HCT116 (cell line): ENCODE data around the gene GPM6B. TPM values are rescaled to one million over a fixed set of nuclear protein-coding genes. Genes with fewer than 3 reads are reported as not detected.

ENCODE experiments used
- ATAC-seq: fragments of 200-7000 bp; cut with Tn5 transposase; 2 replicates; pipeline ENCODE4 v1.9.1; 2020; ENCODE audit warnings: mild to moderate bottlenecking, moderate library complexity
- BruUV-seq: library from RNA; stranded (reverse); fragments of 400-500 nt; replicated peaks from 2 replicates; lab custom pipeline; 2021; lab: Mats Ljungman, UMichigan
- CTCF ChIA-PET: fragments of 300-600 bp; sonication (Branson Sonifier 250); formaldehyde crosslinking; loops from one replicate; lab custom pipeline; 2021; ENCODE audit warnings: antibody characterized with exemption; lab: Charles Lee
- POLR2A ChIA-PET: fragments of 300-600, 350-600 bp; sonication (Branson Sonifier 250); formaldehyde crosslinking; loops from one replicate; lab custom pipeline; 2021; ENCODE audit warnings: antibody characterized with exemption; lab: Charles Lee
- RAD21 ChIA-PET, 2 experiments: fragments of 300-600 bp; sonication (Branson Sonifier 250); formaldehyde crosslinking; loops; one replicate each; lab custom pipeline; 2023; ENCODE audit warnings: low total read pairs in 2 of 2; ENCODE audit not compliant: uncharacterized antibody in 2 of 2, unreplicated experiment in 2 of 2, low non-redundant PET in 1 of 2; lab: Charles Lee
- DNase-seq: peaks from one replicate; pipeline ENCODE4 v3.0.0-alpha.2; 2010; ENCODE audit warnings: low read depth, low spot score
- H2AFZ ChIP-seq: fragments of 200-600 bp; shearing (Covaris generic), sonication (generic); 2 replicates; pipeline ENCODE4 v1.6.1; 2017; ENCODE audit warnings: low read depth, mixed run types, mixed read lengths, antibody characterized with exemption, low read length; ENCODE audit not compliant: poor library complexity, severe bottlenecking
- H3K27ac ChIP-seq: 2 replicates; pipeline ENCODE4 v1.5.1; 2012; ENCODE audit warnings: low read depth, low read length
- H3K27me3 ChIP-seq: fragments of 200-600 bp; sonication (generic); 2 replicates; pipeline ENCODE4 v1.6.1; 2016; ENCODE audit warnings: mixed run types, low read length, mixed read lengths; ENCODE audit not compliant: insufficient read depth
- H3K36me3 ChIP-seq, 2 experiments: fragments of 200-500 bp in 1 of 2; fragments of 200-600 bp in 1 of 2; sonication (Bioruptor generic) in 1 of 2; sonication (generic) in 1 of 2; 2 replicates each; pipeline versions ENCODE4 v1.5.1 to v1.6.1; 2014 to 2016; ENCODE audit warnings: low read length in 2 of 2, inconsistent platforms in 1 of 2, mixed read lengths in 1 of 2, mixed run types in 1 of 2; ENCODE audit not compliant: insufficient read depth in 2 of 2, control insufficient read depth in 1 of 2
- H3K4me1 ChIP-seq, 2 experiments: fragments of 200-600 bp in 1 of 2; sonication (generic) in 1 of 2; 2 replicates each; pipeline versions ENCODE4 v1.5.1 to v1.6.1; 2012 to 2017; ENCODE audit warnings: low read length in 2 of 2, inconsistent platforms in 1 of 2, mild to moderate bottlenecking in 1 of 2, mixed read lengths in 1 of 2, mixed run types in 1 of 2, moderate library complexity in 1 of 2; ENCODE audit not compliant: insufficient read depth in 2 of 2, control insufficient read depth in 1 of 2
- H3K4me2 ChIP-seq: fragments of 200-600 bp; sonication (generic); 2 replicates; pipeline ENCODE4 v1.6.1; 2017; ENCODE audit warnings: mixed run types, low read length, mixed read lengths
- H3K4me3 ChIP-seq, 2 experiments: fragments of 200-600 bp in 1 of 2; sonication (generic) in 1 of 2; replicated peaks in 1 of 2; 2 replicates each; pipeline ENCODE4 v1.5.1; 2011 to 2016; ENCODE audit warnings: low read length in 2 of 2, control low read depth in 1 of 2, low read depth in 1 of 2, mild to moderate bottlenecking in 1 of 2, mixed read lengths in 1 of 2, mixed run types in 1 of 2
- H3K79me2 ChIP-seq: fragments of 200-600 bp; sonication (generic); 2 replicates; pipeline ENCODE4 v1.6.1; 2017; ENCODE audit warnings: mild to moderate bottlenecking, mixed run types, low read length, moderate library complexity, mixed read lengths; ENCODE audit not compliant: insufficient read depth
- H3K9ac ChIP-seq: fragments of 200-600 bp; sonication (generic); 2 replicates; pipeline ENCODE4 v1.6.1; 2016; ENCODE audit warnings: low read length, mixed read lengths
- H3K9me2 ChIP-seq: fragments of 200-600 bp; sonication (generic), shearing (Covaris generic); 2 replicates; pipeline ENCODE4 v1.6.1; 2017; ENCODE audit warnings: mixed run types, mild to moderate bottlenecking, moderate library complexity; ENCODE audit not compliant: insufficient read depth
- H3K9me3 ChIP-seq, 2 experiments: fragments of 200-500 bp in 1 of 2; fragments of 200-600 bp in 1 of 2; sonication (Bioruptor generic) in 1 of 2; sonication (generic) in 1 of 2; 2 replicates each; pipeline ENCODE4 v1.6.1; 2014 to 2017; ENCODE audit warnings: low read length in 2 of 2, mixed read lengths in 2 of 2, inconsistent platforms in 1 of 2, low read depth in 1 of 2, mild to moderate bottlenecking in 1 of 2, mixed run types in 1 of 2, moderate library complexity in 1 of 2; ENCODE audit not compliant: control insufficient read depth in 1 of 2, insufficient read depth in 1 of 2
- H4K20me1 ChIP-seq: fragments of 200-600 bp; sonication (generic), shearing (Covaris generic); 2 replicates; pipeline ENCODE4 v1.6.1; 2017; ENCODE audit warnings: mixed run types, mild to moderate bottlenecking, moderate library complexity; ENCODE audit not compliant: insufficient read depth
- ATF3 ChIP-seq: IDR thresholded peaks from 2 replicates; pipeline ENCODE4 v1.6.1; 2012
- CBX3 ChIP-seq: IDR thresholded peaks from 2 replicates; pipeline ENCODE4 v1.6.1; 2012; ENCODE audit warnings: low read depth
- EGR1 ChIP-seq: IDR thresholded peaks from 2 replicates; pipeline ENCODE4 v1.6.1; 2012; ENCODE audit warnings: low read depth
- POLR2A ChIP-seq: IDR thresholded peaks from 2 replicates; pipeline ENCODE4 v1.7.0; 2011; ENCODE audit warnings: borderline replicate concordance; ENCODE audit not compliant: insufficient read depth, insufficient read length; ENCODE audit errors: extremely low read depth
- REST ChIP-seq: IDR thresholded peaks from 2 replicates; pipeline ENCODE4 v1.6.1; 2012; ENCODE audit warnings: low read depth
- SIN3A ChIP-seq: IDR thresholded peaks from 2 replicates; pipeline ENCODE4 v1.6.1; 2012; ENCODE audit warnings: low read depth
- SRF ChIP-seq: IDR thresholded peaks from 2 replicates; pipeline ENCODE4 v1.6.1; 2012; ENCODE audit warnings: low read depth
- ZFX ChIP-seq: fragments of 450-650 bp; IDR thresholded peaks from 2 replicates; pipeline ENCODE4 v1.6.1; 2017
- ZNF274 ChIP-seq: fragments of 200-500 bp; sonication (Bioruptor generic); IDR thresholded peaks from 2 replicates; pipeline ENCODE4 v1.6.1; 2014; ENCODE audit warnings: mild to moderate bottlenecking, low read depth, low read length, inconsistent platforms
- intact Hi-C: fragments of 100-400 bp; cut with micrococcal nuclease; formaldehyde crosslinking; loops from 2 replicates; pipeline ENCODE4 v1.10.0; 2022
- total RNA-seq: library from RNA; stranded (reverse); gene quantifications from one replicate; pipeline ENCODE4 v1.2.1, GENCODE V29; 2021; ENCODE audit not compliant: unreplicated experiment
- TF ChIP-seq, protein P1 (sequence below): IDR thresholded peaks from 2 replicates; pipeline ENCODE4 v1.6.1; 2012

Gene GPM6B
- total RNA-seq, 1 experiment from 2014 or later = 0.07 TPM

DNA sequence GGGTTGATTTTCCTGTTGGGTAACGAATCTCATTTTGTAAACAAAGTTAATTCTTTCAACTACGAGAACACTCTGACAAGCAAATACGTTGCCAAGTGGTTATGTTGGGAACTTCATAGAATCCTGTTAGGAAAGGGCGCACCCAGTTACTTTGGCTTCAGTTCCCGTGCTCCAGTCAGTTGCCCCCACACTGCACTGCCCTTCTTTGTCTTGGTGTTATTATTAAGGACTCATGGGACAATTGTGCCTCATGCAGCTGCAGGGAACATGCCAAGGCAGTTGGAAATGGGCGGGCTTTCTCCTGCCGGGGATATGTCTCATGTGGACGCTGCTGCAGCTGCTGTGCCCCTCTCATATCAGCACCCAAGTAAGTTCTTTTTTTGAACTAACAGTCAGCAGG lies 53.4 kb downstream of the GPM6B start:
- Histone ChIP-seq H3K9me3 (no peaks in the 10 kb centered on the region), H3K4me3 (no peak overlapping the region), H4K20me1 (no peaks in the 10 kb centered on the region), H3K9me2 (no peaks in the 10 kb centered on the region), H3K4me1 (no peaks in the 10 kb centered on the region), H3K9ac (no peak overlapping the region), H3K27me3 (no peaks in the 10 kb centered on the region), H3K4me2 (no peak overlapping the region), H3K36me3 (peaks cover 7% of the 10 kb centered on the region in 2 experiments; a peak in 2 of 4 replicates), H3K79me2 (no peaks in the 10 kb centered on the region), H3K27ac (no peak overlapping the region), H2AFZ (no peak overlapping the region)
- RAD21 ChIA-PET = no interaction called here
- TF ChIP-seq ZFX = no peak
- TF ChIP-seq CBX3 = no peak
- no peak for TF ChIP-seq ATF3
- no peak for TF ChIP-seq SIN3A
- TF ChIP-seq, protein P1, sequence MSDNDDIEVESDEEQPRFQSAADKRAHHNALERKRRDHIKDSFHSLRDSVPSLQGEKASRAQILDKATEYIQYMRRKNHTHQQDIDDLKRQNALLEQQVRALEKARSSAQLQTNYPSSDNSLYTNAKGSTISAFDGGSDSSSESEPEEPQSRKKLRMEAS = no peak
- TF ChIP-seq EGR1 = no peak
- TF ChIP-seq REST = no peak
- no peak for TF ChIP-seq SRF
- TF ChIP-seq POLR2A = no peak
- no peak for TF ChIP-seq ZNF274
- ATAC-seq (no peak), DNase-seq (no peak)
- CTCF ChIA-PET = no interaction called here
- intact Hi-C loops = no loop called here
- POLR2A ChIA-PET = no interaction called here
- no TSS peak for BruUV-seq
